Epithelial cell of esophagus (primary cell): ENCODE measurements around the gene USO1.
A peak's percentile ranks its signal among the peaks of the same experiment; 100 is the strongest.
"Not testable (repeated sequence)": the region's sequence is repeated elsewhere in the genome, so short reads cannot be mapped to it uniquely, and the experiment has no call there.

Experiments used
- DNase-seq: peaks from one replicate; pipeline ENCODE4 v3.0.0; 2010; ENCODE audit warnings: low read depth
- H3K4me3 ChIP-seq: 2 replicates; pipeline ENCODE4 v1.5.1; 2011; ENCODE audit warnings: mild to moderate bottlenecking, low read length, control low read depth
- CTCF ChIP-seq: IDR thresholded peaks from 2 replicates; pipeline ENCODE4 v1.5.1; 2011; ENCODE audit warnings: low read depth, mild to moderate bottlenecking, low read length, control low read depth, inconsistent platforms; ENCODE audit not compliant: insufficient read depth; ENCODE audit errors: missing control alignments

Gene USO1

GRCh38 chr4:75841641-75842520 is 117.5 kb downstream of the USO1 start:
- no peak for DNase-seq
- H3K4me3 ChIP-seq = no peak overlapping the region

GRCh38 chr4:75843596-75843995 is 119.2 kb downstream of the USO1 start:
- no peak for DNase-seq
- no peak overlapping the region for H3K4me3 ChIP-seq
- TF ChIP-seq CTCF = no peak

More at GRCh38 chr4:75841641-75842520, 117.5 kb downstream of the USO1 start:
- no peak for TF ChIP-seq CTCF

GRCh38 chr4:75844151-75844662 is 119.8 kb downstream of the USO1 start:
- TF ChIP-seq CTCF = no peak
- H3K4me3 ChIP-seq = no peak overlapping the region
- no peak for DNase-seq

- no peak for TF ChIP-seq CTCF
- H3K4me3 ChIP-seq = no peak overlapping the region
- no peak for DNase-seq
Measured at GRCh38 chr4:75845992-75846391, 121.6 kb downstream of the USO1 start.

GRCh38 chr4:75848171-75848760 is 123.9 kb downstream of the USO1 start:
- peak; percentile 87 for DNase-seq
- TF ChIP-seq CTCF = peak; percentile 68
- not testable (repeated sequence) for H3K4me3 ChIP-seq

- DNase-seq = no peak
- TF ChIP-seq CTCF = no peak
- no peak overlapping the region for H3K4me3 ChIP-seq
Measured at GRCh38 chr4:75848891-75849290, 124.5 kb downstream of the USO1 start.

GRCh38 chr4:75849461-75849860 is 125.1 kb downstream of the USO1 start:
- DNase-seq = peak; percentile 68
- H3K4me3 ChIP-seq = no peak overlapping the region

More at GRCh38 chr4:75849461-75849860, 125.1 kb downstream of the USO1 start:
- no peak for TF ChIP-seq CTCF
